GM12864 (cell line): ENCODE data around the gene OGFOD2.

Experiments
- DNase-seq: peaks from one replicate; pipeline ENCODE4 v3.0.0-alpha.2; 2011; ENCODE audit warnings: low read depth
- H3K4me3 ChIP-seq: 2 replicates; pipeline ENCODE4 v1.5.1; 2011; ENCODE audit warnings: mild to moderate bottlenecking, low read depth, low read length, control low read depth
- CTCF ChIP-seq: IDR thresholded peaks from 2 replicates; pipeline ENCODE4 v1.5.1; 2011; ENCODE audit warnings: low read depth, mild to moderate bottlenecking, moderate library complexity, low read length, control low read depth, inconsistent platforms; ENCODE audit errors: missing control alignments

The OGFOD2 gene

DNA sequence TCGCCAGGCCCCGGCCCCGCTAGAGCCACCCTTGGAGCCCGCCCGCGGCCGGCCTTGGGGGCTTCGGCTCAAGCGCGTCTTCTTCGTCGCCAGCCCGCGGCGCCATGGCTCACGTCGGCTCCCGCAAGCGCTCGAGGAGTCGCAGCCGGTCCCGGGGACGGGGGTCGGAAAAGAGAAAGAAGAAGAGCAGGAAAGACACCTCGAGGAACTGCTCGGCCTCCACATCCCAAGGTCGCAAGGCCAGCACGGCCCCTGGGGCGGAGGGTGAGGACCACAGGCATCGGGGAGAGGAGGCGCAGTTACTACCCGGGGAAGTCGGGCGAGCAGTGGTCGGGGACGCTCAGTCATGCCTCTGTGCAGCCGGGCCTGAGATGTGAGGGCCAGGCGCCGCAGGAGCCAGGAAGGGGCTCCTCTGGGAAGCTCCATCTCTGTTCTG lies 6.0 kb downstream of the OGFOD2 start:
- no peak for TF ChIP-seq CTCF

DNA sequence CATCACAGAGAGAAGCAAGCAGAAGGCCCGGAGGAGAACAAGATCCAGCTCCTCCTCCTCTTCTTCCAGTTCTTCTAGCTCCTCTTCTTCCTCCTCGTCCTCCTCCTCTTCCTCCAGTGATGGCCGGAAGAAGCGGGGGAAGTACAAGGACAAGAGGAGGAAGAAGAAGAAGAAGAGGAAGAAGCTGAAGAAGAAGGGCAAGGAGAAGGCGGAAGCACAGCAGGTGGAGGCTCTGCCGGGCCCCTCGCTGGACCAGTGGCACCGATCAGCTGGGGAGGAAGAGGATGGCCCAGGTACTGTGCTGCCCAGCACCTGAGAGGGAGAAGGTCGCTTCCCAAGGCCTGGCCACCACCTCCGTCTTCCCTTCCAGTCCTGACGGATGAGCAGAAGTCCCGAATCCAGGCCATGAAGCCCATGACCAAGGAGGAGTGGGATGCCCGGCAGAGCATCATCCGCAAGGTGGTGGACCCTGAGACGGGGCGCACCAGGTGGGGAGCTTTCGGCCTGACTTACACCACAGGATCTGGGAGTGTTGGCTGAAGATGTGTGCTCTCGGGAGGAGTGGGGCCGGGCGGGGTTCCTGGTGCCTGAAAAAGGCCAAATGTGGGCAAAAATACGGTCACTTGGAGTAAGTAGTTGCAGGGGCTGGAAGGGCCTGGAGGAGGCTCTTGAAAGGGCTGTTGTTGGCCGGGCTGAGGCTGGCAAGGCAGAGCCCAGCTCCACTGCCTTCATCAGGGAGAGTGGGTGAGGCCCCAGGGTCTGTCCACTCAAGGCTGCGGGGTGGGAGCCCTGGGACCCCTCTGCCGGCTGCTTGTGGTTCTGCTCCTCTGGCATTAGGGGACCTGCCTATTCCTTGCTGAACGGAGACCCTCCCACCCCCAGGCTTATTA lies 6.8 kb downstream of the OGFOD2 start:
- no peak for TF ChIP-seq CTCF
- H3K4me3 ChIP-seq = peak overlapping the region; percentile 68
- no peak for DNase-seq

More for the DNA sequence above, 6.0 kb downstream of the OGFOD2 start:
- no peak for DNase-seq
- H3K4me3 ChIP-seq = peak overlapping the region; percentile 68

DNA sequence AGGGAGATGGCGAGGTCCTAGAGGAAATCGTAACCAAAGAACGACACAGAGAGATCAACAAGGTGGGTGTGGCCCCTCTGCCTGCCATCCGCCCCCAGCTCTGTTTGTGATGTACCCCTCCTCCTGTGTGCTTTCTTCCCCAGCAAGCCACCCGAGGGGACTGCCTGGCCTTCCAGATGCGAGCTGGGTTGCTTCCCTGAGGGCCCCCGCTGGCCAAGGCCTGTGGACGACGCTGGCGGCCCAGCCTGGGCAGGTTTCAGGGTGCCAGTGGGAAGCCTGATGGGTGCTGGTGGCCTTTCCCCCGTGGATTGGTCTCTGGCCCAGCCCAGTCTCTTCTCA lies 7.4 kb downstream of the OGFOD2 start:
- TF ChIP-seq CTCF = no peak
- H3K4me3 ChIP-seq = no peak overlapping the region
- no peak for DNase-seq

- no peak for TF ChIP-seq CTCF
- H3K4me3 ChIP-seq = no peak overlapping the region
- no peak for DNase-seq
Observed at GRCh38 chr12:122982963-122983788, 8.1 kb downstream of the OGFOD2 start.

GRCh38 chr12:122983789-122984515 lies 8.9 kb downstream of the OGFOD2 start:
- H3K4me3 ChIP-seq = no peak overlapping the region
- no peak for DNase-seq
- no peak for TF ChIP-seq CTCF

- no peak for TF ChIP-seq CTCF
- no peak overlapping the region for H3K4me3 ChIP-seq
- no peak for DNase-seq
Observed at GRCh38 chr12:122984612-122985337, 9.7 kb downstream of the OGFOD2 start.
